Astrocyte (in vitro differentiated cells and primary cell): ENCODE measurements around the gene BHLHE23. TPM values are rescaled to one million over a fixed set of nuclear protein-coding genes. Genes with fewer than 3 reads are reported as not detected.

Source experiments
- DNase-seq: peaks from one replicate; pipeline ENCODE4 v3.0.0-alpha.2; 2010; ENCODE audit warnings: low read depth
- FAIRE-seq: peaks from 2 replicates; lab custom pipeline; 2011; peaks lifted over from hg19 to GRCh38; lab: Jason Lieb, UNC
- H2AFZ ChIP-seq: 2 replicates; pipeline ENCODE4 v1.6.0; 2012; ENCODE audit warnings: low read depth, low read length, inconsistent platforms
- H3K27ac ChIP-seq: 2 replicates; pipeline ENCODE4 v1.5.1; 2011; ENCODE audit warnings: low read depth, low read length, inconsistent platforms
- H3K27me3 ChIP-seq: 2 replicates; pipeline ENCODE4 v1.6.0; 2011; ENCODE audit warnings: low read length, inconsistent platforms; ENCODE audit not compliant: insufficient read depth
- H3K36me3 ChIP-seq: 2 replicates; pipeline ENCODE4 v1.5.1; 2011; ENCODE audit warnings: low read length, inconsistent platforms; ENCODE audit not compliant: insufficient read depth
- H3K4me1 ChIP-seq: 2 replicates; pipeline ENCODE4 v1.5.1; 2011; ENCODE audit warnings: low read length, inconsistent platforms; ENCODE audit not compliant: insufficient read depth
- H3K4me2 ChIP-seq: 2 replicates; pipeline ENCODE4 v1.6.0; 2012; ENCODE audit warnings: low read length, inconsistent platforms
- H3K4me3 ChIP-seq: 2 replicates; pipeline ENCODE4 v1.5.1; 2011; ENCODE audit warnings: low read depth, mild to moderate bottlenecking, low read length, inconsistent platforms; ENCODE audit not compliant: insufficient read depth
- H3K79me2 ChIP-seq: 2 replicates; pipeline ENCODE4 v1.6.0; 2012; ENCODE audit warnings: mild to moderate bottlenecking, low read length, inconsistent platforms; ENCODE audit not compliant: insufficient read depth
- H3K9ac ChIP-seq: 2 replicates; pipeline ENCODE4 v1.6.0; 2012; ENCODE audit warnings: mild to moderate bottlenecking, low read length, inconsistent platforms
- H3K9me3 ChIP-seq: 2 replicates; pipeline ENCODE4 v1.5.1; 2012; ENCODE audit warnings: low read depth, mild to moderate bottlenecking, low read length, inconsistent platforms; ENCODE audit not compliant: insufficient read depth
- H4K20me1 ChIP-seq: 2 replicates; pipeline ENCODE4 v1.6.0; 2012; ENCODE audit warnings: low read length, inconsistent platforms; ENCODE audit not compliant: insufficient read depth
- H3K27ac Mint-ChIP-seq: one replicate; pipeline ENCODE4 v1.8.0; 2021; ENCODE audit warnings: mild to moderate bottlenecking, mixed read lengths; ENCODE audit not compliant: unreplicated experiment
- H3K27me3 Mint-ChIP-seq: one replicate; pipeline ENCODE4 v1.8.0; 2021; ENCODE audit warnings: low read depth, mixed read lengths; ENCODE audit not compliant: unreplicated experiment
- H3K36me3 Mint-ChIP-seq: one replicate; pipeline ENCODE4 v1.8.0; 2021; ENCODE audit warnings: low read depth, mixed read lengths; ENCODE audit not compliant: unreplicated experiment
- H3K4me1 Mint-ChIP-seq: one replicate; pipeline ENCODE4 v1.8.0; 2021; ENCODE audit warnings: low read depth, mixed read lengths; ENCODE audit not compliant: unreplicated experiment
- H3K4me3 Mint-ChIP-seq: one replicate; pipeline ENCODE4 v1.8.0; 2021; ENCODE audit warnings: mild to moderate bottlenecking, moderate library complexity, mixed read lengths; ENCODE audit not compliant: unreplicated experiment
- H3K9me3 Mint-ChIP-seq: one replicate; pipeline ENCODE4 v1.8.0; 2021; ENCODE audit warnings: mild to moderate bottlenecking, mixed read lengths; ENCODE audit not compliant: unreplicated experiment
- CTCF ChIP-seq: IDR thresholded peaks from 2 replicates; pipeline ENCODE4 v1.5.1; 2011; ENCODE audit warnings: low read depth, mild to moderate bottlenecking, inconsistent platforms, low read length, moderate library complexity; ENCODE audit not compliant: insufficient read depth
- EZH2 ChIP-seq: IDR thresholded peaks from 2 replicates; pipeline ENCODE4 v1.6.1; 2012; ENCODE audit warnings: mild to moderate bottlenecking, low read length, inconsistent platforms; ENCODE audit not compliant: insufficient read depth
- total RNA-seq: library from RNA; stranded (reverse); gene quantifications from 2 replicates; pipeline ENCODE4 v1.2.1, GENCODE V29; 2021

The BHLHE23 gene
- total RNA-seq, 1 donor from 2014 or later: not detected

GRCh38 chr20:63027221-63027921 lies 20.6 kb upstream of the BHLHE23 start:
- H3K9me3 Mint-ChIP-seq: no peaks in the 10 kb centered on the region
- H3K79me2 ChIP-seq: no peaks in the 10 kb centered on the region
- no peaks in the 10 kb centered on the region for H4K20me1 ChIP-seq
- FAIRE-seq (no peak), DNase-seq (no peak)
- H2AFZ ChIP-seq: no peak overlapping the region
- H3K4me3 ChIP-seq: no peak overlapping the region
- no peak overlapping the region for H3K4me2 ChIP-seq
- H3K4me1 Mint-ChIP-seq: no peaks in the 10 kb centered on the region
- H3K4me3 Mint-ChIP-seq: no peak overlapping the region
- H3K9me3 ChIP-seq: no peaks in the 10 kb centered on the region
- H3K36me3 ChIP-seq: no peaks in the 10 kb centered on the region
- H3K36me3 Mint-ChIP-seq: no peaks in the 10 kb centered on the region
- H3K27ac Mint-ChIP-seq: no peak overlapping the region
- H3K27me3 Mint-ChIP-seq: peaks cover 52% of the 10 kb centered on the region
- no peak for TF ChIP-seq EZH2
- no peak for TF ChIP-seq CTCF
- no peaks in the 10 kb centered on the region for H3K4me1 ChIP-seq
- H3K27ac ChIP-seq: no peak overlapping the region
- no peak overlapping the region for H3K9ac ChIP-seq
- H3K27me3 ChIP-seq: peaks cover 52% of the 10 kb centered on the region

- Histone ChIP-seq H3K4me2 (no peak overlapping the region), H3K4me1 (no peaks in the 10 kb centered on the region), H3K4me3 (no peak overlapping the region), H3K9me3 (no peaks in the 10 kb centered on the region), H3K27me3 (peaks cover 47% of the 10 kb centered on the region), H3K79me2 (no peaks in the 10 kb centered on the region), H4K20me1 (no peaks in the 10 kb centered on the region), H2AFZ (no peak overlapping the region), H3K9ac (no peak overlapping the region), H3K36me3 (no peaks in the 10 kb centered on the region), H3K27ac (no peak overlapping the region)
- TF ChIP-seq CTCF (no peak), EZH2 (no peak)
- no peaks in the 10 kb centered on the region for H3K4me1 Mint-ChIP-seq
- no peaks in the 10 kb centered on the region for H3K9me3 Mint-ChIP-seq
- FAIRE-seq (no peak), DNase-seq (no peak)
- H3K36me3 Mint-ChIP-seq: no peaks in the 10 kb centered on the region
- H3K27ac Mint-ChIP-seq: no peak overlapping the region
- H3K4me3 Mint-ChIP-seq: no peak overlapping the region
- peaks cover 49% of the 10 kb centered on the region for H3K27me3 Mint-ChIP-seq
These were observed 19.9 kb upstream of the BHLHE23 start for GRCh38 chr20:63026582-63027165.
